ENCODE results near the gene ARHGEF7. TPM values are rescaled to one million over a fixed set of nuclear protein-coding genes. Genes with fewer than 3 reads are reported as not detected.

ARHGEF7 gene
- total RNA-seq, 1 donor from 2014 or later = 227 TPM

DNA sequence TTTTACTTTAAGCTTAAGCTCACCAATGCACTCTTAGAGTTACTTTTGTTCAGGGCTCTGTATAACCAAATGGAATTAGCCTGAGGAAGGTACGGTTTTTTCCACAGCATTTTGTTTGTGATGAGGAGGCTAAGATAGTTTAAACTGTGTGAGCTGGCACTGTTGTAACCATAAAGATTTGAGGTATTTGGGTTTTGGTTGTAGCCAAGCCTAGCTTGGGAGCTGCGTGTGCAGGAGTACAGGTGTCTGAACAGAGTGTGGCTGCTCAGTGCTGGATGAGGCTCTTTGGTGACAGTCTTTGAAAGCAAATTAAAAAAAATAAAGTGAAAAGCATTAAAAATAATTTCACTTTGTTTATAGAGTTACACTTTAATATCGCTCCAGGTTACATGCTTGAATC lies 56.0 kb downstream of the ARHGEF7 start:
- Mint-ChIP-seq H3K9me3 (ENCODE audit: unreplicated experiment) (peaks cover 25% of the 10 kb centered on the region), H3K27ac (ENCODE audit: unreplicated experiment) (no peak overlapping the region), H3K4me1 (ENCODE audit: low read depth, unreplicated experiment) (peaks cover 91% of the 10 kb centered on the region), H3K36me3 (ENCODE audit: unreplicated experiment) (peaks cover 11% of the 10 kb centered on the region), H3K27me3 (ENCODE audit: unreplicated experiment) (peaks cover 24% of the 10 kb centered on the region), H3K4me3 (ENCODE audit: unreplicated experiment) (no peak overlapping the region)
- TF ChIP-seq, protein P1, sequence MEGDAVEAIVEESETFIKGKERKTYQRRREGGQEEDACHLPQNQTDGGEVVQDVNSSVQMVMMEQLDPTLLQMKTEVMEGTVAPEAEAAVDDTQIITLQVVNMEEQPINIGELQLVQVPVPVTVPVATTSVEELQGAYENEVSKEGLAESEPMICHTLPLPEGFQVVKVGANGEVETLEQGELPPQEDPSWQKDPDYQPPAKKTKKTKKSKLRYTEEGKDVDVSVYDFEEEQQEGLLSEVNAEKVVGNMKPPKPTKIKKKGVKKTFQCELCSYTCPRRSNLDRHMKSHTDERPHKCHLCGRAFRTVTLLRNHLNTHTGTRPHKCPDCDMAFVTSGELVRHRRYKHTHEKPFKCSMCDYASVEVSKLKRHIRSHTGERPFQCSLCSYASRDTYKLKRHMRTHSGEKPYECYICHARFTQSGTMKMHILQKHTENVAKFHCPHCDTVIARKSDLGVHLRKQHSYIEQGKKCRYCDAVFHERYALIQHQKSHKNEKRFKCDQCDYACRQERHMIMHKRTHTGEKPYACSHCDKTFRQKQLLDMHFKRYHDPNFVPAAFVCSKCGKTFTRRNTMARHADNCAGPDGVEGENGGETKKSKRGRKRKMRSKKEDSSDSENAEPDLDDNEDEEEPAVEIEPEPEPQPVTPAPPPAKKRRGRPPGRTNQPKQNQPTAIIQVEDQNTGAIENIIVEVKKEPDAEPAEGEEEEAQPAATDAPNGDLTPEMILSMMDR (IDR thresholded peaks at IDR 0.05; ENCODE audit: partially characterized antibody, unreplicated experiment) = no peak
- no peak for DNase-seq

DNA sequence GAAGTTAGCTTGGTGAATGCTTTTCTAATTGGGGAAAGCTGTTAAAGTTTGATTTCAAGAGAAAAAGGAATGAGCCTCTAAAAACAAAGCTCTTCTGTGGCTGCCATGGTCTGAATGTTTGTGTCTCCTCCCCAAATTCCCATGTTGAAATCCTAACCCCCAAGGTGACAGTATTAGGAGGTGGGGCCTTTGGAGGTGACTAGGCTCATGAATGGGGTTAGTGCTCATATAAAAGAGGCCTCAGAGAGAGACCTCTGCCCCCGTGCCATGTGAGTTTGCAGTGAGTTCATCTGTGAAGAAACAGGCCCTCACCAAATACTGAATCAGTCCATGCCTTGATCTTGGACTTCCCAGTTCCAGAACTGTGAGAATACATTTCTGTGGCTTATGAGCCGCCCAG lies 56.5 kb downstream of the ARHGEF7 start:
- DNase-seq = no peak
- H3K27ac Mint-ChIP-seq (ENCODE audit: unreplicated experiment) = peak overlapping the region; percentile 77
- H3K9me3 Mint-ChIP-seq (ENCODE audit: unreplicated experiment) = peaks cover 25% of the 10 kb centered on the region
- H3K4me1 Mint-ChIP-seq (ENCODE audit: low read depth, unreplicated experiment) = peaks cover 91% of the 10 kb centered on the region
- peaks cover 24% of the 10 kb centered on the region for H3K27me3 Mint-ChIP-seq (ENCODE audit: unreplicated experiment)
- peak overlapping the region; percentile 43 for H3K4me3 Mint-ChIP-seq (ENCODE audit: unreplicated experiment)
- H3K36me3 Mint-ChIP-seq (ENCODE audit: unreplicated experiment) = peaks cover 11% of the 10 kb centered on the region
- TF ChIP-seq, protein P1 (IDR thresholded peaks at IDR 0.05; ENCODE audit: partially characterized antibody, unreplicated experiment) = no peak

DNA sequence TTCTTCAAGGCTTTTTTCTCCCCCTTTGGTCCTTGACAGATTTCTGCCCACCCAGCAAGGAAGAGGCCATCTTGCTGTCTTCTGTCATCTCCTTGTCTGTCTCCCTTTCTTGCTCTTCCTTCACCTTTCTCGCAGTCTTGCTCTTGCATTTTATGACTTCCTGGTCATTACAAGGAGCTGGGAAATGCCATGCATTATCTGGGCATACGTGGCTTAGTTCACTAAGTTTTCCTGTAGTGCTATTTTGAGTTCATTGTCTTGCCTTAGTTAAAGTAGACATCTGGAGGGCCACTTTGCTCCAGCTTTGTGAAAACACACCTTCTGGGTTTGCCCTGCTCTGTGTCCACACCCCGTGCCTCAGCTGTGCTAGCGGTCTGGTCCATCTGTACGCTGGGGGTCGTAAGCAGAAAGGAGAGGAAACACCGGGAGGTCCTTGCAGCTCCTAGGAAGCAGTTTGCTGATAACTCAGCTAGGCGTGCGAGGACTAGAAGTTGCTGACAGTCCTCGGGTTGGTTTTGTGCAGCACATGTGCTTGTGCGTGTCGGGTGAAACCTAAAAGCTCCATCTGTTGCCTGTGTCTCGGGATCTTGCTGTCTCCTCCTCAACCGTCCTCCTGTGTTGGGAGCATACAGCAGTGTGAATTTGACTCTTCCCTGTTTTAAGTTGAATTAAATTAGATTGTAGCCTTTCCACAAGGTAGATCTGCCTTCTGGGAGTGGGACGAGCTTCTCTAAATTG lies 59.4 kb downstream of the ARHGEF7 start:
- H3K27me3 Mint-ChIP-seq (ENCODE audit: unreplicated experiment) = peaks cover 27% of the 10 kb centered on the region
- peaks cover 84% of the 10 kb centered on the region for H3K4me1 Mint-ChIP-seq (ENCODE audit: low read depth, unreplicated experiment)
- H3K4me3 Mint-ChIP-seq (ENCODE audit: unreplicated experiment) = peak overlapping the region; percentile 79
- peaks cover 27% of the 10 kb centered on the region for H3K9me3 Mint-ChIP-seq (ENCODE audit: unreplicated experiment)
- peak overlapping the region; percentile 93 for H3K27ac Mint-ChIP-seq (ENCODE audit: unreplicated experiment)
- peaks cover 4% of the 10 kb centered on the region for H3K36me3 Mint-ChIP-seq (ENCODE audit: unreplicated experiment)
- peak; percentile 39 for DNase-seq
- TF ChIP-seq, protein P1 (IDR thresholded peaks at IDR 0.05; ENCODE audit: partially characterized antibody, unreplicated experiment) = no peak

DNA sequence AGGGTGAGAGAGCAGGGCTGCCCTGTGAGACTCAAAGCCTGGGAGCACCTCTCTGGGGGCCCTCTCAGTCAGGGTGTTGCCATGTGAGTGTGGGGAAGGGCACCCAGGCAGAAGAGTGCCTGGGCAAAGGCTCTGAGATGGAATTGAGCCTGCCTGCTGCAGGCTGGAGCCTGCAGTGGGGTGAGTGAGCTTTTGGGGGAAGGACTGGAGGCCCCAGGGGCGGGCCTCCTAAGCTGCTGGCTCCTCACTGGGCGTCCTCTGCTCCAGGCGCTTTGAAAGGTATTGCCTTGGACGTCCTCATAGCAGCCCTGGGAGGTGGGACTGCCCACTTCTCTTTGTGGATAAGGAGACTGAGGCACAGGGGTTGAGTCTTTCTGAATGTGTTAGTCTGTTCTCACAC lies 60.3 kb downstream of the ARHGEF7 start:
- TF ChIP-seq, protein P1 (IDR thresholded peaks at IDR 0.05; ENCODE audit: partially characterized antibody, unreplicated experiment) = no peak
- Mint-ChIP-seq H3K36me3 (ENCODE audit: unreplicated experiment) (peaks cover 4% of the 10 kb centered on the region), H3K9me3 (ENCODE audit: unreplicated experiment) (peaks cover 25% of the 10 kb centered on the region), H3K27ac (ENCODE audit: unreplicated experiment) (peak overlapping the region; percentile 93), H3K4me3 (ENCODE audit: unreplicated experiment) (peak overlapping the region; percentile 79), H3K4me1 (ENCODE audit: low read depth, unreplicated experiment) (peaks cover 88% of the 10 kb centered on the region), H3K27me3 (ENCODE audit: unreplicated experiment) (peaks cover 25% of the 10 kb centered on the region)
- no peak for DNase-seq

DNA sequence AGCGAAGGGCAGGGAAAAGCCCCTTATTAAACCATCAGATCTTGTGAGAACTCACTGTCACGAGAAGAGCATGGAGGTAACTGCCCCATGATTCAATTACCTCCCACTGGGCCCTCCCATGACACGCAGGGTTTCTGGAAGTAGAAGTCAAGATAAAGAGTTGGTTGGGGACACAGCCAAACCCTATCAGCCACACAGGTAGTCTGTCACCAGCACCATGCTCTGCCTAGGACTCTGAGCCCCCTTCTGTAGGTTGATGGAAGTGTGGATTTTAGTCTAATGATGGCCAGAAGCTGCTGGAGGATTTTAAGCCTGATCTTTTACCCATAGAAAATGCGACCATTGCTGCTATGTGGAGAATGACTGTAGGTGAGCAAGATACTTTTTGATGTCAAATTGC lies 60.8 kb downstream of the ARHGEF7 start:
- Mint-ChIP-seq H3K4me1 (ENCODE audit: low read depth, unreplicated experiment) (peaks cover 86% of the 10 kb centered on the region), H3K4me3 (ENCODE audit: unreplicated experiment) (peak overlapping the region; percentile 73), H3K27me3 (ENCODE audit: unreplicated experiment) (peaks cover 25% of the 10 kb centered on the region), H3K36me3 (ENCODE audit: unreplicated experiment) (peaks cover 4% of the 10 kb centered on the region), H3K27ac (ENCODE audit: unreplicated experiment) (peak overlapping the region; percentile 93), H3K9me3 (ENCODE audit: unreplicated experiment) (peaks cover 25% of the 10 kb centered on the region)
- TF ChIP-seq, protein P1 (IDR thresholded peaks at IDR 0.05; ENCODE audit: partially characterized antibody, unreplicated experiment) = no peak
- DNase-seq = no peak
